GM12878 (cell line): ENCODE results near the gene MYO16. TPM values are rescaled to one million over a fixed set of nuclear protein-coding genes. Genes with fewer than 3 reads are reported as not detected.

Experiments used
- ATAC-seq: fragments of 200-7000 bp; cut with Tn5 transposase; 3 replicates; pipeline ENCODE4 v1.9.1; 2020; ENCODE audit warnings: mild to moderate bottlenecking, moderate library complexity
- BruUV-seq: library from RNA; stranded (reverse); fragments of 400-500 nt; replicated peaks from 2 replicates; lab custom pipeline; 2021; lab: Mats Ljungman, UMichigan
- CTCF ChIA-PET: fragments of 300-600 bp; sonication (Branson Sonifier 250); formaldehyde crosslinking; extraction: SDS; loops from one replicate; lab custom pipeline; 2021; ENCODE audit warnings: inconsistent platforms; lab: Yijun Ruan, JAX
- POLR2A ChIA-PET: fragments of 350-600 bp; formaldehyde crosslinking; extraction: SDS; loops from one replicate; lab custom pipeline; 2021; ENCODE audit warnings: inconsistent platforms; lab: Charles Lee
- RAD21 ChIA-PET: fragments of 300-600 bp; sonication (Branson Sonifier 250); formaldehyde crosslinking; loops from one replicate; lab custom pipeline; 2023; ENCODE audit warnings: antibody characterized with exemption; ENCODE audit not compliant: unreplicated experiment; lab: Charles Lee
- SMC1A ChIA-PET: fragments of 300-600 bp; sonication (Branson Sonifier 250); formaldehyde crosslinking; loops from one replicate; lab custom pipeline; 2023; ENCODE audit not compliant: unreplicated experiment, uncharacterized antibody; lab: Charles Lee
- DNase-seq: peaks from one replicate; pipeline ENCODE4 v3.0.0-alpha.2; 2011; ENCODE audit warnings: low read depth, low spot score
- FAIRE-seq: peaks from 3 replicates; lab custom pipeline; 2011; peaks lifted over from hg19 to GRCh38; lab: Jason Lieb, UNC
- H2AFZ ChIP-seq: 2 replicates; pipeline ENCODE4 v1.6.0; 2011; ENCODE audit warnings: low read depth, low read length, control low read depth; ENCODE audit not compliant: control insufficient read depth
- H3K27ac ChIP-seq: 2 replicates; pipeline ENCODE4 v1.5.1; 2011; ENCODE audit warnings: control low read depth; ENCODE audit not compliant: control insufficient read depth, insufficient read depth
- H3K27me3 ChIP-seq, 2 experiments: replicated peaks in 1 of 2; 2 replicates each; pipeline versions ENCODE4 v1.6.0 to v1.6.1; 2011; ENCODE audit warnings: low read length in 1 of 2; ENCODE audit not compliant: control insufficient read depth in 2 of 2, insufficient read depth in 2 of 2
- H3K36me3 ChIP-seq, 2 experiments: 2 replicates each; pipeline ENCODE4 v1.5.1; 2011; ENCODE audit warnings: low read length in 1 of 2; ENCODE audit not compliant: control insufficient read depth in 2 of 2, insufficient read depth in 2 of 2
- H3K4me1 ChIP-seq: 2 replicates; pipeline ENCODE4 v1.6.1; 2011; ENCODE audit warnings: mild to moderate bottlenecking, low read length, moderate library complexity, mixed read lengths; ENCODE audit not compliant: control insufficient read depth, insufficient read depth
- H3K4me2 ChIP-seq: 2 replicates; pipeline ENCODE4 v1.6.0; 2011; ENCODE audit warnings: control low read depth; ENCODE audit not compliant: control insufficient read depth, insufficient read depth
- H3K4me3 ChIP-seq: fragments of 200-600 bp; sonication (generic); 2 replicates; pipeline ENCODE4 v1.5.1; 2016
- H3K79me2 ChIP-seq: 2 replicates; pipeline ENCODE4 v1.6.0; 2011; ENCODE audit warnings: low read length; ENCODE audit not compliant: control insufficient read depth, insufficient read depth
- H3K9ac ChIP-seq: 2 replicates; pipeline ENCODE4 v1.8.0; 2011; ENCODE audit warnings: low read length, control low read depth, mixed read lengths; ENCODE audit not compliant: control insufficient read depth, insufficient read depth
- H3K9me3 ChIP-seq: replicated peaks from 3 replicates; pipeline ENCODE4 v1.5.1; 2011; ENCODE audit warnings: mild to moderate bottlenecking, low read length; ENCODE audit not compliant: control insufficient read depth, insufficient read depth
- H4K20me1 ChIP-seq: 2 replicates; pipeline ENCODE4 v1.6.0; 2011; ENCODE audit not compliant: control insufficient read depth, insufficient read depth
- BRCA1 ChIP-seq: IDR thresholded peaks from 2 replicates; pipeline ENCODE4 v1.6.1; 2011; ENCODE audit warnings: low read depth, low read length, improper control_type of control experiment
- CBX3 ChIP-seq: fragments of 200-600 bp; sonication (generic); IDR thresholded peaks from 2 replicates; pipeline ENCODE4 v1.6.1; 2016; ENCODE audit warnings: low read depth, borderline replicate concordance
- CBX5 ChIP-seq: sonication (generic); IDR thresholded peaks from 2 replicates; pipeline ENCODE4 v1.6.1; 2016; ENCODE audit warnings: low read depth, moderate library complexity, mild to moderate bottlenecking, inconsistent platforms
- CUX1 ChIP-seq: IDR thresholded peaks from 2 replicates; pipeline ENCODE4 v1.6.1; 2012; ENCODE audit warnings: improper control_type of control experiment, low read depth, low read length; ENCODE audit not compliant: insufficient replicate concordance
- E4F1 ChIP-seq: fragments of 450-650 bp; IDR thresholded peaks from 2 replicates; pipeline ENCODE4 v1.6.1; 2018; ENCODE audit warnings: borderline replicate concordance, mild to moderate bottlenecking; ENCODE audit not compliant: partially characterized antibody
- EGR1 ChIP-seq, 2 experiments: IDR thresholded peaks; 1 replicate in 1 of 2; 2 replicates in 1 of 2; pipeline ENCODE4 v1.6.1; 2011 to 2012; ENCODE audit warnings: low read depth in 2 of 2, low read length in 2 of 2, borderline replicate concordance in 1 of 2, mild to moderate bottlenecking in 1 of 2, moderate library complexity in 1 of 2
- GATAD2B ChIP-seq: fragments of 450-650 bp; conservative IDR thresholded peaks from 2 replicates; pipeline ENCODE4 v1.6.1; 2017; ENCODE audit warnings: low read depth, mild to moderate bottlenecking, moderate library complexity
- IKZF2 ChIP-seq, 2 experiments: fragments of 450-650 bp; IDR thresholded peaks; 2 replicates each; pipeline ENCODE4 v1.6.1; 2017; ENCODE audit warnings: mild to moderate bottlenecking in 2 of 2, moderate library complexity in 2 of 2
- KDM1A ChIP-seq: fragments of 200-600 bp; sonication (generic); IDR thresholded peaks from 2 replicates; pipeline ENCODE4 v1.6.1; 2016; ENCODE audit warnings: borderline replicate concordance
- LARP7 ChIP-seq: fragments of 450-650 bp; IDR thresholded peaks from 2 replicates; pipeline ENCODE4 v1.6.1; 2017; ENCODE audit warnings: mild to moderate bottlenecking
- NFIC ChIP-seq: IDR thresholded peaks from 2 replicates; pipeline ENCODE4 v1.6.1; 2012; ENCODE audit warnings: low read depth, mild to moderate bottlenecking, inconsistent platforms, low read length, moderate library complexity
- NR2C1 ChIP-seq: fragments of 450-650 bp; IDR thresholded peaks from 2 replicates; pipeline ENCODE4 v1.6.1; 2017; ENCODE audit warnings: antibody characterized with exemption, mild to moderate bottlenecking, moderate library complexity
- SIN3A ChIP-seq: IDR thresholded peaks from 2 replicates; pipeline ENCODE4 v1.6.1; 2012; ENCODE audit warnings: low read depth, low read length, improper control_type of control experiment
- SKIL ChIP-seq: fragments of 450-650 bp; IDR thresholded peaks from 2 replicates; pipeline ENCODE4 v1.6.1; 2017; ENCODE audit warnings: mild to moderate bottlenecking, low read depth, inconsistent platforms; ENCODE audit not compliant: poor library complexity, severe bottlenecking
- TCF12 ChIP-seq: IDR thresholded peaks from 2 replicates; pipeline ENCODE4 v1.6.1; 2011; ENCODE audit warnings: low read depth, mild to moderate bottlenecking, low read length
- WGBS: methylation state at CpG from one replicate; pipeline ENCODE4 v1.1.6; 2016; ENCODE audit warnings: low lambda C conversion rate; ENCODE audit not compliant: insufficient replicate concordance, insufficient coverage; ENCODE audit errors: missing lambda C conversion rate; 5-methylcytosine and 5-hydroxymethylcytosine counted together
- in situ Hi-C: fragments of 300-500 bp; cut with MboI; formaldehyde crosslinking; loops from 9 replicates; pipeline ENCODE4 v1.14.3; 2018; ENCODE audit warnings: mixed read lengths
- intact Hi-C: fragments of 100-400 bp; cut with micrococcal nuclease; formaldehyde crosslinking; loops from one replicate; pipeline ENCODE4 v1.14.2; 2022; ENCODE audit not compliant: unreplicated experiment
- polyA plus RNA-seq, 11 experiments: library from polyadenylated mRNA; depleted of rRNA in 4 of 11; unstranded in 6 of 11; stranded (reverse) in 5 of 11; fragments of >200 nt; fragmentation: Nextera tagmentation in 4 of 11; fragmentation: Illumina TruSeq in 1 of 11; extraction: Ambion mirVana in 4 of 11; extraction: Trizol in 1 of 11; gene quantifications; 1 replicate in 1 of 11; 2 replicates in 10 of 11; pipeline versions ENCODE4 v1.2.1 to v1.2.3, GENCODE V29; 2011 to 2016; ENCODE audit warnings: inconsistent platforms in 2 of 11, missing spikeins in 2 of 11, low read depth in 1 of 11
- total RNA-seq, 4 experiments: library from RNA; depleted of rRNA in 3 of 4; stranded (reverse); fragments of >200 nt in 3 of 4; fragmentation: Illumina TruSeq in 1 of 4; extraction: Trizol in 1 of 4; gene quantifications; 2 replicates each; pipeline versions ENCODE4 v1.2.1 to v1.2.3, GENCODE V29; 2013 to 2021

The MYO16 gene
- total and polyA plus RNA-seq, 10 of the 15 experiments (the other 5 are each of a cell fraction or from before 2014, with no cell fraction given) = under 0.01 to 1.7 (median 0.05) TPM; not detected in 4

GRCh38 chr13:109119896-109120295 lies 490.5 kb downstream of the MYO16 start:
- BruUV-seq = no TSS peak
- in situ Hi-C loops (no loop called here), intact Hi-C loops (no loop called here)
- no peak overlapping the region for H3K27ac ChIP-seq
- H3K36me3 ChIP-seq = no peaks in the 10 kb centered on the region
- RAD21 ChIA-PET = no interaction called here
- H2AFZ ChIP-seq = no peak overlapping the region
- no peak overlapping the region for H3K4me3 ChIP-seq
- no peak for FAIRE-seq
- H3K4me2 ChIP-seq = no peak overlapping the region
- SMC1A ChIA-PET = no interaction called here
- H3K79me2 ChIP-seq = no peaks in the 10 kb centered on the region
- no peaks in the 10 kb centered on the region for H3K27me3 ChIP-seq
- ATAC-seq = no peak
- no peak overlapping the region for H3K9ac ChIP-seq
- H3K9me3 ChIP-seq = no peaks in the 10 kb centered on the region
- 0% methylated on average over 1 of the region's 1 CpG for WGBS
- CTCF ChIA-PET = no interaction called here
- POLR2A ChIA-PET = no interaction called here
- DNase-seq = no peak
- H4K20me1 ChIP-seq = no peaks in the 10 kb centered on the region
- no peaks in the 10 kb centered on the region for H3K4me1 ChIP-seq
- TF ChIP-seq SIN3A (no peak), NR2C1 (no peak), IKZF2 (IDR thresholded peaks at IDR 0.05) (no peak), E4F1 (no peak), CBX5 (no peak), LARP7 (no peak), CUX1 (no peak), GATAD2B (no peak), NFIC (no peak), TCF12 (no peak), CBX3 (no peak), EGR1 (IDR thresholded peaks at IDR 0.05; ENCODE audit: borderline replicate concordance in 1 of 2, low read depth in 2 of 2, low read length in 2 of 2) (no peak), SKIL (no peak), KDM1A (no peak), BRCA1 (no peak)
